Thoracic aorta (tissue), 2 donors: Measurements from ENCODE around the gene FAAH2. TPM values are rescaled to one million over a fixed set of nuclear protein-coding genes. Genes with fewer than 3 reads are reported as not detected.
"Not testable (repeated sequence)": the region's sequence is repeated elsewhere in the genome, so short reads cannot be mapped to it uniquely, and the experiment has no call there.

Experiments used
- ATAC-seq: fragments of 150-250 bp; one replicate; pipeline ENCODE4 v1.8.0; 2017; ENCODE audit warnings: low read depth; ENCODE audit not compliant: insufficient number of reproducible peaks, low FRiP score
- DNase-seq: peaks from one replicate; pipeline ENCODE4 v3.0.0-alpha.2; 2020; ENCODE audit warnings: low spot score
- H3K27ac ChIP-seq, 2 donors: fragments of 200-600 bp; sonication (generic); 1 replicate in 1 of 2; 2 replicates in 1 of 2; pipeline ENCODE4 v1.5.1; 2016; ENCODE audit warnings: mild to moderate bottlenecking in 2 of 2, moderate library complexity in 2 of 2
- H3K27me3 ChIP-seq: fragments of 200-600 bp; sonication (generic); replicated peaks from 2 replicates; pipeline ENCODE4 v1.6.0; 2016; ENCODE audit warnings: mild to moderate bottlenecking; ENCODE audit not compliant: insufficient read depth
- H3K36me3 ChIP-seq: fragments of 200-600 bp; sonication (generic); one replicate; pipeline ENCODE4 v1.5.1; 2016
- H3K4me1 ChIP-seq, 2 donors: fragments of 200-600 bp; sonication (generic); 1 replicate in 1 of 2; 2 replicates in 1 of 2; pipeline versions ENCODE4 v1.5.1 to v1.6.0; 2016; ENCODE audit warnings: low read depth in 2 of 2, mild to moderate bottlenecking in 1 of 2; ENCODE audit not compliant: control insufficient read depth in 1 of 2
- H3K4me3 ChIP-seq: fragments of 200-600 bp; sonication (generic); 2 replicates; pipeline ENCODE4 v1.5.1; 2016; ENCODE audit warnings: mild to moderate bottlenecking
- H3K9me3 ChIP-seq: fragments of 200-600 bp; sonication (generic); 2 replicates; pipeline ENCODE4 v1.5.1; 2016
- total RNA-seq, 2 donors: library from RNA; depleted of rRNA; stranded (reverse); fragments of >200 nt; gene quantifications; one replicate each; pipeline versions ENCODE4 v1.1.0 to v1.2.3, GENCODE V29; 2016
- TF ChIP-seq, protein P1 (sequence below): fragments of 200-600 bp; sonication (generic); IDR thresholded peaks from one replicate; pipeline ENCODE4 v1.5.1; 2019; ENCODE audit warnings: antibody characterized with exemption

FAAH2 gene
- total RNA-seq, 2 donors from 2014 or later = 1.2 TPM; not detected in 1

DNA sequence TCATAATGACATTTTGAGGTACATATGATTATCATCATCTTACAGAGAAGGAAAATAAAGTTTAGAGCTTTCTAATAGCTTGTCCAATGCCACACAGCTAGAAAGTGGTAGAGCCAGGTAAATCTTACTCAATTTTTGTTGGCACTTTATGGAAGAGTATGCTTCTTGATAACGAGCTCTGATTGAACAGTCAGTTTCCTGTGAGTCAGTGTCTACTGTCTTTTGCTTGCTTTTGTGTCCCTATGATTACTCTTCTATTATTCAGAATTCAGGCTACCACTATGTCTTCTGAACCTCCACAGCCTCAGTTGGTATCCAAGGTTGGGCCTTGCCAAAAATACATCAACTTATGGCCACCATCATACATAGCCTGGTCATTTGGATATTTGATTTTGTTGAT lies 2.6 kb downstream of the FAAH2 start:
- Histone ChIP-seq H3K36me3 (no peaks in the 10 kb centered on the region), H3K27ac (no peak overlapping the region), H3K27me3 (no peaks in the 10 kb centered on the region), H3K4me1 (no peaks in the 10 kb centered on the region), H3K9me3 (no peaks in the 10 kb centered on the region), H3K4me3 (no peak overlapping the region)
- DNase-seq (no peak), ATAC-seq (no peak)
- TF ChIP-seq, protein P1, sequence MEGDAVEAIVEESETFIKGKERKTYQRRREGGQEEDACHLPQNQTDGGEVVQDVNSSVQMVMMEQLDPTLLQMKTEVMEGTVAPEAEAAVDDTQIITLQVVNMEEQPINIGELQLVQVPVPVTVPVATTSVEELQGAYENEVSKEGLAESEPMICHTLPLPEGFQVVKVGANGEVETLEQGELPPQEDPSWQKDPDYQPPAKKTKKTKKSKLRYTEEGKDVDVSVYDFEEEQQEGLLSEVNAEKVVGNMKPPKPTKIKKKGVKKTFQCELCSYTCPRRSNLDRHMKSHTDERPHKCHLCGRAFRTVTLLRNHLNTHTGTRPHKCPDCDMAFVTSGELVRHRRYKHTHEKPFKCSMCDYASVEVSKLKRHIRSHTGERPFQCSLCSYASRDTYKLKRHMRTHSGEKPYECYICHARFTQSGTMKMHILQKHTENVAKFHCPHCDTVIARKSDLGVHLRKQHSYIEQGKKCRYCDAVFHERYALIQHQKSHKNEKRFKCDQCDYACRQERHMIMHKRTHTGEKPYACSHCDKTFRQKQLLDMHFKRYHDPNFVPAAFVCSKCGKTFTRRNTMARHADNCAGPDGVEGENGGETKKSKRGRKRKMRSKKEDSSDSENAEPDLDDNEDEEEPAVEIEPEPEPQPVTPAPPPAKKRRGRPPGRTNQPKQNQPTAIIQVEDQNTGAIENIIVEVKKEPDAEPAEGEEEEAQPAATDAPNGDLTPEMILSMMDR = no peak

DNA sequence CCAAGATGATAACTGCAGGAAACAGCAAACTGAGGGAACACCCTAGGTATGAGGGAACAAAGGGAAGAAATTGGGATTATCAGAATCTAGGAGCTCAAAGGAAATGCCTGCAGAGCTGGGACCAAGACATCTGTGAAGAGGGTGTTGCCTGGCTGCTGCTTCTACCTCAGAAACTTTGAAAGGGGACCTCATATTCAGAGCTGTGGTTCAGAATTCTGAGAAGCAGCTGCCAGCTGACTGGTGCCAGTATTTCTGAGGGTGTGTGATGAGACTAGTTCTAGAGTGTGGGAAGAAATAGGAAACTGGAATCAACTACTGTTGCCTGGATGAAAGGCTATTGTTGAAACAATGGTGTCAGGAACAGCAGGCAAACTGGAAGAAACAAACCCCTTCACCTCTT lies 8.5 kb downstream of the FAAH2 start:
- Histone ChIP-seq H3K27ac (no peak overlapping the region), H3K4me1 (no peaks in the 10 kb centered on the region), H3K27me3 (no peaks in the 10 kb centered on the region), H3K36me3 (no peaks in the 10 kb centered on the region), H3K4me3 (no peak overlapping the region), H3K9me3 (no peaks in the 10 kb centered on the region)
- DNase-seq (no peak), ATAC-seq (no peak)
- TF ChIP-seq, protein P1 = no peak

DNA sequence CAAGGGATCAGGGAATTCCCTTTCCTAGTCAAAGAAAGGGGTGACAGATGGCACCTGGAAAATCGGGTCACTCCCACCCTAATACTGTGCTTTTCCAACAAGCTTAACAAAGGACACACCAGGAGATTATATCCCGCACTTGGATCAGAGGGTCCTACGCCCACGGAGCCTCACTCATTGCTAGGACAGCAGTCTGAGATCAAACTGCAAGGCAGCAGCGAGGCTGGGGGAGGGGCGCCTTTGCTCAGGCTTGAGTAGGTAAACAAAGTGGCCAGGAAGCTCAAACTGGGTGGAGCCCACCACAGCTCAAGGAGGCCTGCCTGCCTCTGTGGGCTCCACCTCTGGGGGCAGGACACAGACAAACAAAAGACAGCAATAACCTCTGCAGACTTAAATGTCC lies 9.2 kb downstream of the FAAH2 start:
- not testable (repeated sequence) for H3K4me1 ChIP-seq, H3K27ac ChIP-seq, DNase-seq, H3K27me3 ChIP-seq, H3K4me3 ChIP-seq, H3K9me3 ChIP-seq, H3K36me3 ChIP-seq, ATAC-seq

DNA sequence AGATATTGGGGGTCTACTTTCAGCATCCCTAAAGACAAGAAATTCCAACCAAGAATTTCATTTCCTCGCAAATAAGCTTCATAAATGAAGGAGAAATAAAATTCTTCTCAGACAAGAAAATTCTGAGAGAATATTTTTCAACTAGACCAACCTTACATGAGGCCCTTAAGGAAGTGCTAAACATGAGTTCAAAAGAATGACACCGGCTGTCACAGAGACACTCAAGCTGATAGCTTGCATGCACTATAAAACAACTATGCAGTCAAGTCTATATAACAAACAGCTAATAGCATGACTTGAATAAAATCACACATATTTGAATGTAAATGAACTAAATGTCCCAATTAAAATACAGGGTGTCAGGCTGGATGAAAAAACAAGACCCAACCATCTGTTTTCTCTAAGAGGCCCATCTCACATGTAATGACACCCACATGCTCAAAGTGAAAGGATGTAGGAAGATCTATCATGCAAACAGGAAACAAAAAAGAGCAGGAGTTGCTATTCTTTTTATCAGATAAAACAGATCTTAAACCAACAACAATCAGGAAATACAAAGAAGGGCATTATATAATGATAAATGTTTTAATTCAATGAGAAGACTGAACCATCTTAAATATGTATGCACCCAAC lies 27.2 kb downstream of the FAAH2 start:
- H3K4me1 ChIP-seq = no peaks in the 10 kb centered on the region
- H3K9me3 ChIP-seq = no peaks in the 10 kb centered on the region
- ATAC-seq (no peak), DNase-seq (no peak)
- H3K27ac ChIP-seq = no peak overlapping the region
- TF ChIP-seq, protein P1 = no peak
- no peaks in the 10 kb centered on the region for H3K27me3 ChIP-seq
- no peaks in the 10 kb centered on the region for H3K36me3 ChIP-seq
- no peak overlapping the region for H3K4me3 ChIP-seq

DNA sequence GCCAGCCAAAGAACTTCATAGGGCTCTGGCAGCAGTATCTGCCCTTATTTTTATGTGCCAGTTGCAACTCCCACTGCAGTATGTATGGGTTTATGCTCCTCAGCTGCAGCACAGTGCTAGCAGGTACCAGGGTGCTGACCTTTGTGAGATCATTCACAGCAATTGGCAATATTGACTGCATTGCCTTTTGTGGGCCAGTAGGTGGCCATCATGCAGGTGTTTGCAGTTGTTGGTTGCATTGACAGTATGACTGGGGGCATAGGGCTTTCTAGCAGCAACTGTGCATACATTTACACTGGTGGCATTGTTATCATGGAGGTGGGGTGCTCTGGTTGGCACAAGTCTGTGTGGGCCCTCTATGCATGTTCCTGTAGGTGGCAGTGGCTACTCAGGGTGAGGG lies 42.5 kb downstream of the FAAH2 start:
- no peaks in the 10 kb centered on the region for H3K27me3 ChIP-seq

DNA sequence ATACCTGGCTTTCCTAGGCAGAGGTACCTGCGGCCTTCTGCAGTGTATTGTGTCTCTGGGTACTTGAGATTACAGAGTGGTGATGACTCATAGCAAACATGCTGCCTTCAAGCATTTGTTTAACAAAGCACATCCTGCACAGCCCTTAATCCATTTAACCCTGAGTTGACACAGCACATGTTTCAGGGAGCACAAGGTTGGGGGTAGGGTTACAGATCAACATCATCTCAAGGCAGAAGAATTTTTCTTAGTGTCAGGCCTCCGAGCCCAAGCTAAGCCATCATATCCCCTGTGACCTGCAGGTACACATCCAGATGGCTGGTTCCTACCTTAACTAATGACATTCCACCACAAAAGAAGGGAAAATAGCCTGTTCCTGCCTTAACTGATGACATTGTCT lies 49.3 kb downstream of the FAAH2 start:
- not testable (repeated sequence) for H3K4me3 ChIP-seq

More for the DNA sequence above, 42.5 kb downstream of the FAAH2 start:
- no peaks in the 10 kb centered on the region for H3K4me1 ChIP-seq
- no peak overlapping the region for H3K27ac ChIP-seq
- no peaks in the 10 kb centered on the region for H3K36me3 ChIP-seq
- ATAC-seq (no peak), DNase-seq (no peak)
- H3K4me3 ChIP-seq = no peak overlapping the region
- TF ChIP-seq, protein P1 = no peak
- H3K9me3 ChIP-seq = no peaks in the 10 kb centered on the region

More for the DNA sequence above, 49.3 kb downstream of the FAAH2 start:
- H3K27me3 ChIP-seq, H3K27ac ChIP-seq, H3K4me1 ChIP-seq, H3K9me3 ChIP-seq, ATAC-seq, DNase-seq, H3K36me3 ChIP-seq: not testable (repeated sequence)
